Adrenal gland (tissue), 5 donors: Measurements from ENCODE around the gene RPH3AL.

Experiments used
- CTCF ChIP-seq, 6 experiments: fragments of 450-650 bp in 4 of 6; fragments of 200-600 bp in 2 of 6; sonication (generic) in 1 of 6; IDR thresholded peaks; 1 replicate in 5 of 6; 2 replicates in 1 of 6; pipeline versions ENCODE4 v1.5.1 to v1.8.0; 2016 to 2021; ENCODE audit warnings: antibody characterized with exemption in 6 of 6, mild to moderate bottlenecking in 2 of 6, moderate library complexity in 1 of 6
- POLR2A ChIP-seq, 2 donors: fragments of 450-650 bp; IDR thresholded peaks; one replicate each; pipeline ENCODE4 v1.6.1; 2017; ENCODE audit warnings: antibody characterized with exemption in 2 of 2, mild to moderate bottlenecking in 2 of 2, moderate library complexity in 1 of 2
- donor health status: DM: no; HTN: no; CAD: no.

DNA sequence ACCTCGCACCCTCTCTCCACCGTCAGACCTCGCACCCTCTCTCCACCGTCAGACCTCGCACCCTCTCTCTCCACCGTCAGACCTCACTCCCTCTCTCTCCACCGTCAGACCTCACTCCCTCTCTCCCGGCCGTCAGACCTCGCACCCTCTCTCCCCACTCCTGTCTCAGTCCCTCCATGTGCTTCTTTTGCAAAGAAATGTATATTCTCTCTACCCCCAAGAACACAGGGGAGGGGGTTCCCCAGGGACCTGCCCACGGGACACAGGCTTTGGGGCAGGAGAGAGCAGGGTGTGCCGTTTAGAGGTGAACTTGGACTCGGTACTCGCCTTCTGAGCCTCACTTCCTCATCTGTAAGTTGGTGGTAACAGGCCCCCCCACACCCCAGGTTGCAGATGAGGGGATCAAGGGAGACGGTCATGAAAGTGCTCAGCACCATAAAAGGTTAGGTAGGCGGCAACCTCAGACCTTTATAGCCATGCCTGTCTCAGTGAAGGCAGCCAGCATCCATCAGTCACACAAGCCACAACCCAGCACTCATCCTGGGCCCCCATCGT, 63.7 kb downstream of the RPH3AL start:
- no peak for TF ChIP-seq CTCF (IDR thresholded peaks at IDR 0.05)
- no peak for TF ChIP-seq POLR2A (IDR thresholded peaks at IDR 0.05)
